Bone marrow (tissue), 2 donors: ENCODE data around the gene SLIT3.

Source experiments
- DNase-seq, 2 donors: peaks; one replicate each; lab custom pipeline; 2025; lab: John Stamatoyannopoulos, UW

SLIT3 gene

DNA sequence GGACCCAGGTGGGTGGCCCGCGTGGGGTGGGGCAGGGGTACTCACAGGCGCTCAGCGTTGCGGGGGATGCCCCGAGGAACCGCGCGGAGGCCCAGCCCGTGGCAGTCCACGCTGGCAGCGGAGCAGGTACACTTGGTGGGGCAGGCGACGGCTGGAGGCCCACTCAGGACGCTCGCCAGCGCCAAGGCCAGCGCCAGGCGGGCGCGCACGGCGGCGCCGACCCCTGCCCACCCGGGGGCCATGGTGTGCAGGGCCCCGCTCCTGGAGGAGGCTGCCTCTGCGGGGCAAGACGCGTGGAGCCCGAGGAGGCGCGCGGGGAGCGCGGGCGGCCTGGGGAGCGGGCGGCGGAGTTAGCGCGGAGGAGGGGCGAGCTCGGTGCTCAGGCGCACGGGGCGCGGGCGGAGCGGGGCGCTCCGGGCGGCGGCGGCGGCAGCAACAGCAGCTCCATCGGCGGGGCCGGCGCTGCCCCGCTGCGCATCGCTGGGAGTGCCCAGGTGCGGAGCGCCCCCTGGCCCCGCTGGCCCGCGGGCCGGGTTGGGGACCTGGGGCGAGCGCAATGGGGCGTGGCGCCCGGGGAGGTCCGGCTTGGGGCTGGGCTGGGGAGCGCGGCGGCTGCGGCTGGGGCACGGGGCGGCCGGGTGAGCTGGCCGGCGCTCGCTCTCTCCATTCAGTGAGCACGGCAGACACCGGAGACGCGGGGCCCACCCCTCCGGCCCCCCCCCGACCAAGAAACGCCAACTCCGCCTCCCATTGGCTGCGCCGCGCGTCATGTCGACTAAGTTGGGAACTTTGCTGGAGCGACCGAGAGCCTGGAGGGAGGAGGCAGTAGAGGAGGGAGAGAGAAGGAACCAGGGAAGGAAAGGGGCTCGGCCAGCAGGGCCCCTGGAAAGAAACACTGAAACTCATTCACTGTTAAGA is at the start of gene SLIT3:
SLIT3 (minus strand) TSS at position 672 of the 918 bp plus-strand sequence; CDS start at position 242, 430 bp downstream.
- DNase-seq: no peak

DNA sequence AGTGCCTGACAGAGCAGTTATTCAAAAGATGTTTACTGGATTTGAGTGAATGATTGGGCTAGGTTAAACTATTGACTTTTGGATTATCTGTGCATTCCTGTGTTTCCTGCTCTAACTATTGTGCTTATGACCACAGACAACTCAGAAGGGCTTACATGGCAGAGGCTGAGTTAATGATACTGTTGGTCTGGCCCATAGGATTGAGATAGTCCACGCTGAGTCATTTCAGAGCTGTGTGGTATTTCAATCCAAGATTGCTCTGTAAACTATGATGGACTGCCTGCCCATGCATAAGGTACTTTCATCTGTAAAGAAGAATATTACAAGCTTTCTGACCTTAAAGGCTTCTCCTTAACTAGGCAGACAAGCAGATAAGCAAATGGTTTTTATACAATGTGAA is 49.1 kb upstream of the SLIT3 start:
- no peak for DNase-seq

DNA sequence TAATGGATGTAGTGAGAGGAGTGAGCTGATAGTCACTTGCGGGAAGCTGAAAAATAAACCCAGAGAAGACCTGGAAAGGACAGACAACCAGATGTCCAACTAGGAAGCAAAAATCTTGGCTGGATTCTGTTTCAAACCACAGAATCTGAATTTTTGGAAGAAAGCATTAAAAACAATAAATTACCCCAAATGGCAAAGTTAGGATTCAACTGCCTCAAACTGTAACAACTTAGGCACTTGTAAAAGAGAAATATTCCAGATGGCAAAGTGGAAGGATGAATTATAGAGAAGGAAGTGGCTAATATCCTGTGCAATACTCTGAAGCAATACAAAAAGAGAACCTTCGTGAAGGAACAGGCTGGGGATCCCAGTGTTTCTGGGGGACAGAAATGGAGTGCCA is 46.8 kb upstream of the SLIT3 start:
- DNase-seq: no peak

DNA sequence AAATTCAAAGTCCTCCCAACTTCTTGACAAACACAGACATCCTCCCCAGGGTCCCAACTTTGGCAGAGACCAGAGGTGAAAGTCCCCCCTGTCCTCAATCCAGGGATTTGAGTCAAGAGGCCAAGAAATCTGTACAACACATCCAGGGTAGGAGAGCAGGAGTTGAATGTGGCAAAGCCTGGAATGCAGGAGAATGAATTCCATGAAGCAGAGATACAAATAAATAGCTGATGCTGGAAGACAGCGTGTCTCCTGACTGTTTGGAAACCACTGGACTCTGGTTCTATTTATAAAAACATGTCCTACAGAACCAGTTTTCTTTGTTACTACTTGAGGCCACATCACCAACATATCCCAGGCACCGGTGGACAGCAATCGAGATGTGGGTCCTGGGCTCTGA is 43.7 kb upstream of the SLIT3 start:
- no peak for DNase-seq

DNA sequence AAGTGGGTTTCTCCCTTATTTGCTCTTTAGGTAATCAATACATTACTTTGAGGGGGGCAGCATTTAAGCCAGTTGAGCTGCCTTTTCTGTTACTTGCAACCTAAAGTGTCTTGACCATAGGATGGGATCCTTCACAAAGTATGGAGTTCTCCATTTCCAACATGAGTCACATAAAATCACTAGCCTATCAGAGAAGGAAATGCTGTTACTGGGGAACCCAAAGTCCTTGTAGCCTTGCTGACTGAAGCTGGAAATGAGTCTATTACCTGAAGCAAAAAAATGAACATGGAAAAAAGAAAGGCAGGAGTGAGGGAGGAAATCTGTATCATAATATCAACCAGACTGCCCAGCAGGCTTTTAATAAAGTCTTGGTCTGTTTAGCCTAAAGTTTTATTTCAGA is 42.8 kb upstream of the SLIT3 start:
- DNase-seq: no peak

DNA sequence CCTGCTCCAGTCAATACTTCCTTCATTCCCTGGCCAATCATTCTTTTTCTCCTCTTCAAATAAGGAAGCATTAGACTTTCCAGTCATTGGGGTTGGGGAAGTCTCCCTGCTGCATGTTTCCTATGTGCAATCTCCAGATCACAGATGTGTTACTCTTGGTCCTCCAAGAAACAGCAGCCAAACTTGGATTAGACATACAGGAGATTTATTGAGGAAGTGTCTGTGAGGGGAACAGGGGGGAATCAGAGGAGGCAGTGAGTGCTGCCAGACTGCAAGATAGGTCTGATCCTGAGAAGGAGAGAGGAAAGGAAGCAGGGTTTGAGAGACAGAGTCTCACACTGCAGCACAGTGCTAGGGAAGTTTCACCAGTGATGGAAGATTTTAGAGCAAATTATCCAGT is 40.6 kb upstream of the SLIT3 start:
- DNase-seq: no peak

DNA sequence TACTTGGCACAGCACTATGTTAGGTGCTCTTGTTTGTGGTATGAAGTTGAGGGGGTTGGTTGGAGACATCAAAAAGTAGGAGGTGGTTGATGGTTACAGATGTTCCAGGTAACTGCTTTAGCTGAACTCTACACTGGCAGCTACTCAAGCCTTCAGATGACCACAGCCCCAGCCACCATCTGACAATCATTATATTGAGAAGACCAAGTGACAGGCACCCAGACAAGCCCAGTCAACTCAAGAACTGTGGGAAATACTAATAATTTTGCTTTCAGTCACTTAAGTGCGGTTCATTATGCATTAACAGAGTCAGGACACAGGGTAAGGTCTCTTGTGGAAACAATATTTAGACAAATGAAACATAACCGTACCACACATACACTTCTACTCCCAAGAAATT is 38.9 kb upstream of the SLIT3 start:
- DNase-seq: no peak

DNA sequence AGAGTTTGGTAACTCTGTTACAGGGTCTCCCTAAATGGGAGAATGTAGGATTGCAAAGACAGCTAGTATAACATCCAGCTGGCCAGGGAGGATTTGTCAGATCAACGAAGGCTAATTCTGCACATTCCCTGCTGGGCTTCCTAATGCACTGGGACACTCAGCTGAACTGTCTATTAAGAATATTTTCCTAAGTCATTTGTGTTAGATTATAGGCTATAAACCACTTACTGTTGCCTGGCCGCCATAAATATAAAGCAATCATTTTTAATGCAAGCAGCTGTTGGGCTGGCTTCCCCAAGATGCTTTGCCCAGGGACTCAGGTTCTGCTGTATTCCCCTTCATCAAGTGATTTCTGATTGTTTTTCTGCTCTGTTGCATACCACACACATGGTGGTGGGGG is 35.3 kb upstream of the SLIT3 start:
- DNase-seq: no peak

DNA sequence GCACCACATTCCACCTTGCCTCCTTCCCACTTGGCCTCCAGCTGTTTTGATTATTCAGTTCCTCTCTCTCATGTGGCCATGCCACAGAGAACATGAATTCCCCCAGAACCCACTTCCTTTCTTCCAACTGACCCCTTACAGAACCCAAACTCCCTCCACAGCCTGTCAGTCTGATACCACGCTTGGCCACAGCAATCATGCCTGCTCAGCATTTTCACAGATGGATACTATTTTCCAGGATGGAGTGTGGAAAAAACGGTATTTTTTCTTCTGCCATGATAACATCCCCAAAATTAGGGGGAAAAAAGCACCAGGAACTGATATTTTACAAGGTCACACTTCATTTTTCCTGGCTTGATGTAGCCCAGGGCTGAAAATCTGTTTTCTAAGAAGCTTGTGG is 34.9 kb upstream of the SLIT3 start:
- no peak for DNase-seq

DNA sequence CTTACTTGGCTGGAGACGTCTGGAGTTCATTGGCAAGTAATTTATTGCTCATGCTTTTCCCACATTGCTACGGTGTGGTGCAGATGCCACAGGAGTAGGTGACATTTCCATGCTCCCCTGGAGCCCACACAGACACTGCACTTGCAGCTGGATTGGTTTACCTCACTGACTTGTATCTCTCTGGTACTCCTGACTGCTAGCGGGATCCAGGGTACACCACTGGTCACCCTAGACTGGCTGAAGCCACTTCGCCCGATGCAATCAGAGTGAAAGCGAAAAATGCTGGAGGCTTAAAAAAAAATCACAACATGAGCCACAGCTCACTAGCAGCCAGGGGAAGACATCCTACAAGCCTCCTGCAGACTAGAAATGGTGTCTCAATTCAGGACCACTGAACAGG is 32.6 kb upstream of the SLIT3 start:
- no peak for DNase-seq

DNA sequence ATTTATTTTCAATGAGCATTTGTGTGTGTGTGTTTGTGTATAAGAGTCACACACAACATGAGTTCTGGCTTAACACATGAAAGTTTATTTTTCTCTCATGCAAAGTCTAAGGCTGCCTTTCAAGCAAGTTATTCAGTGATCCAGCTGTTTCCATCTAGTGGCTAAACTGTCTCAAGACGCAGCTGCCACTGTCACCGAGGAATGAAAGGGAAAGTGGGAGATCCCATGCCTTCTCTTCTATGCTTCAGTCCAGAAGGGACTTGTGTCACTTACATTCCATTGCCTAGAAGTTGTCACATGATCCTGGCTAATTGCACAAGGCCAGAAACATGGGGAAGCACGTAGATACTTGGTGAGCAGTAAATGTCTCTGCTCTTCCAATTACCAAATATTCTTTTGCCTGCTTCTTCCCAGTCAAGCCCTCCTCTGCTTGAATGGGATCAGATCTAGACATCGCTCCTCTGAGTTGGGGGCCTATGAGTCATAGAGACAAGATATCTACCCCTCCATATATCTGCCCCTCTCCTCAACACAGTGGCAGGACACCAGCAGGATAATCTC is 30.4 kb upstream of the SLIT3 start:
- DNase-seq: no peak

DNA sequence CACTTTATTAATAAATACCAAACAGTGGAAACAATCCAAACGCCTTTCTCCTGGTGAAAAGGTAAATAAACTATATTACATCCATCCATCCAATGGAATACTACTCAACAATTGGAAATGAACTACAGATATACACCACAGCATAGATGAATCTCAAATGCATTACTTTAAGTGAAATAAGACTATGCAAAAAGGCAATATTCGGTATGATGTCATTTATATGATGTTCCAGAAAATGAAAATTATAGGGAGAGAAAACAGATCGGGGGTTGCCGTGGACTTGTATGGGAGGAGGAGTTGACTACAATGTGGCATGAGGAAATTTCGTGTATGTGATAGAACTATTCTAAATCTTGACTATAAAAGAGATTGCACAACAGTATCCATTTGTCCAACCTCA is 27.5 kb upstream of the SLIT3 start:
- no peak for DNase-seq

DNA sequence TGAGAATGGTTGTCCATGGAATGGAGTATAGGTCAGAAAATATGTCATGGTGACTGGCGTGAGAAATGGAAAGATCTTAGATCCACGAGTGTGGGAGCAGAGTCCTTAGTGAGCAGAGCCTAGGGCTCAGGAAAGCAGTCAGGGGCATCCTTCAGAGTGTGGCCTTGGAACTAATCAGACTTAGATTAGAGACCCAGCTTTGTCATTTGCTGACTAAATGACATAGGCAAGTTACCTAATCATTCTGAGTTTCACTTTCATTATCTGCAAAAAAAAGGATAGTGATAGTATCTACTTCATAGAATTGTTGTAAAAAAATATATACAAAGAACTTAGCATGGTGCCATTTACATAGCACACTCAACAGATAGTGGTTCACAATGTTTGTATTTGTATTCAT is 24.3 kb upstream of the SLIT3 start:
- DNase-seq: no peak

DNA sequence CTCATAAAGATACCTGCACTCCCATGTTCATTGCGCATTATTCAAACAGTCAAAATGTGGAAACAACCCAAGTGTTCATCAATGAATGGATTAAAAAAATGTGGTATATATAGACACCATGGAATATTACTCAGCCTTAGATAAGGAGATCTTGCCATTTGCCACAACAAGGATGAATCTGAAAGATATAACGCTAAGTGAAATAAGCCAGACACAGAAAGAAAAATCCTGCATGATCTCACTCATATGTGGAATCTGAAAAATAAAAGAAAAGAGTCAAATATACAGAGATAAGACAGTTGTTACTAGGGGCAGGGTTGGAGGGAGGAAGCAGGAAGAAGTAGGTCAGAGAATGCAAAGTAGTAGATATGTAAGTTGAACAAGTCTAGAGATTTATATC is 17.6 kb upstream of the SLIT3 start:
- DNase-seq: no peak

DNA sequence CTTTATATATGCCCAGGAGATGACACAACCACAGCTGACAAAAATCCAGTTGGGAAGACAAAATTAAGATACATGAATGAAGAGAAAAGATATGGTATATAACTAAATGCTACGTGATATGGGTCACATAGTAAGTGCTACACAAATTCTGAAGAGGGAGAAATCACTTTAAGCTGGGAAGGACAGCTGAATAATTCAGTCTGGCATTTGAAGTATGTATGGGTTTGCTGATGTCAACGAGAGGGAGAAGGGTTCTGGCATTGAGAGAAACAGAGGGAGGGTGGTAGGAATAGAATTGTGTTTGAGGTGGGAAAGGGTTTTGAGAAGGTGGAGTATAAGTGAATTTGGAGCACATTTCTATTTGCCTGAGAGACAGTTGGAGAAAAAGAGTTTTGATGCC is 6.7 kb upstream of the SLIT3 start:
- no peak for DNase-seq

DNA sequence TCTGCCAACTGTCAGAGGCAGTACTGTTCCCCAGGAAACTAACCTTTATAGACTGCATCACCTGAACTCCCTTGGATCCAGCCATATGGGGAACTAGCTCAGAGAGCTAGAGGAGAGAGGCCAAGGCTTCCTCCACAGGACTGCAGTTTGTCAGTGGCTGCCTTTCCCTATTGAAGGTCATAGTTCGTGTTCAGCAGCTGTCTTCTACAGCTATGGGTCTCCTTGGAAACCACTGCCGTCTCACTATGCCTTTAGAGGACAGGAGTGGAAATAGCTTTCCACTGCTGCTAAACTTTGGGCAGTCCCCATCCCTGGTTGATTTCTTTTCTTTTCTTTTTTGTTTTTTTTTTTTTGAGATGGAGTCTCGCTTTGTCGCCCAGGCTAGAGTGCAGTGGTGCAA is 4.4 kb upstream of the SLIT3 start:
- DNase-seq: no peak

DNA sequence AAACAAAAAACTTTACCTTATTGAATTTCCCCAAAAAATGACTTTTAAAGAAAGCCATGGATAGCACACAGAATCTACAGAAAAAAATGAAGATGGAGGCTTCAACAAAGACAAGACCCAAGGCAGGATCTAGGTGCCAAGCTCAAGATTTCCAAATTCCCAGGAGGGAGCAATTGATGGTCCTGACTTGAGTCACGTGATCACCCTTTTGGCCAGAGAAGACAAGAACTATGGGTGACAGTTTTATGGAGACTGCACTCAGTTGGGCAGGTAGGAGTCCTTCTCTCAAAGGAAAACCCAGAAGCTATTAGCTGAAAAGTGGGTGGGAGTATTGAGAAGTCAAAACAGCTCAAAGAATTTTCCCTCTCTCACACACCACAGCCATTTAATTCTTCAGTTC is 3.2 kb upstream of the SLIT3 start:
- DNase-seq: no peak

DNA sequence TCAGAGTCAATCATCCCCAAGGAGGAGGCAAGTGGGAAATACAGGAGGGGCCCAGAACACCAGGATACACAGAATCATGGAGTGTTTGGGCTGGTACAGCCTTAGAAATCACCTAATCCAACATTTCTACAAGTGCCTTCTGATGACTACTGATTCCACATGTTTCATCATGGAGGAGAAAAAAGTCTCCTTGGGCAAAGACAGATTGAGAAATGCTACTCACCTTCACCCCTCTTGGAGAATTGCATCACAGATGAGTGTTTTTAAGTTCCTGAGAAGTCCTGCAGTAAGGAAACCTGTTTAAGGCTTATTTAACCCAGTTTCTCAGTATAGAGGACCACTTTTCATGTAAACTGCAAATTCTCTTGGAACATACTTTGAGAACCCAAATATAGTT is 2.2 kb upstream of the SLIT3 start:
- DNase-seq: no peak

DNA sequence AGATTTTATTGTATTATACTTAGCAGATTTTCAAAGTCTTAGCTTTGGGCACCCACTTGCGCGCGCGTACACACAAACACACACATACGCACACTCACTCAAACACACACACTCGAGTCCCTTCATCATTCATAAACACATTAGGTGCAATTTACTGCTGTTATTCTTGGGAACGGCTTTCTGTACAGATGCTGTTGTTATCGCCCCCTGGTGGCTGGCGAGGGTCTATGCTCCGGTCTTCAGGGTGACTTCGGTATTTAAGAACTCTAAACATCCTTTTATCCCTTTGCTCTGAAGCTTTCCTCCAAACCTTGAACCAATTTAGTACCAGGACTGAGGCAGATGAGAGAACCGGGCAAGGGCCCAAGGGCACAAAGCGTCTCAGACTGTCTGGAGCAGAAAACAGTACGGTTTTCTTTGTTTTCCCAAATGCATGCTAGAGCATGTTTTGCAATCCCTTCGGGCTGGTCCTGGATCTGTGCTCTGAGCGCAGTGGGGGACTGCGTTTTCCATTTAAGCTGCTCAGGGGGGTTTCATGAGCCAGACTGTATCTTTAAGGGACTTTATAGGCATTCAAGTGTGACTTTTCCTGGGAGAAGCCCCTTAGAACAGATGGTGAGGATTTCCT is 1.7 kb upstream of the SLIT3 start:
- peak; percentile 8 to 45 for DNase-seq

DNA sequence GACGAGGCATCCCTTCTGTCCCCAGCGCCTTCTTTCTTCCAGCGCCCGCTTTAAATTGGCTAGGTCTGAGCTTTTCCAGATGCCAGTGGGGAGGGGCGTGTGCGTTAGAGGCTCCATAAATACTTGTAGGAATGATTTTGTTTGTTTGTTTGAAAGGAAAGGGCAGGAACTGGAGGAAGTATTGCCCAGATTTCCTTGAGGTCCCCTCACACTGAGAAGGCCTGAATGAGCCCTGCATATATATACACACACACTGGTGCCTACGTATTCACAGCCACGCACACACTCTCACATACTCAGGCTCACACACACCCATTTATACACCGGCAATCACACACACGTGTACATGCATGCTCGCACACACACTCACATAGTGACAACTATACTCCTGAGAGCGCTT is 1.0 kb upstream of the SLIT3 start:
- DNase-seq: no peak

DNA sequence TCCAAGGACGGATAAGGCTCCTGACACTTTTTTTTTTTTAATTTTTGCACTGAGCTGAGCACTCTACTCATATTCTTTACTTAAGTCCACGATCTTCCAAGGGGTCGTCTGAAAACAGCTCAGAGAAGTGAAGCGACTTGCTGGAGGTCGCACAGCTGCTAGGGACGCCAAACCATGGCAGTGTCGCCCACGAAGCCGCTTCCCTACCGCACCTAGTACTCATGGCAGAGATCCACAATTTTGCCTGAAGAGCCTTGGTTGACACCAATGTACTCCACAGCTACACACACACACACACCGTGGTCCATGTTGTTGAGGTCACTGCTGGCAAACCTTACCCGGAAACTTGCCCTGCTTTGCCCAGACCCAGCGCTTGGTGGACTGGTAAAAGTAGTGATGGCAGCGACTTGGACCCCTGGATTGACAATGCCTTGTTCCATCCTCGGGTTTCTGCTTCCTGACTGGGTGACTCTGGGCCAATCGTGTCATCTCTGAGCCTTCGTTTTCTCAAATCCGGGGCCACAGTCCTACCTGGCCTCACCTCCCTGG is 521 bp upstream of the SLIT3 start:
- DNase-seq: no peak

DNA sequence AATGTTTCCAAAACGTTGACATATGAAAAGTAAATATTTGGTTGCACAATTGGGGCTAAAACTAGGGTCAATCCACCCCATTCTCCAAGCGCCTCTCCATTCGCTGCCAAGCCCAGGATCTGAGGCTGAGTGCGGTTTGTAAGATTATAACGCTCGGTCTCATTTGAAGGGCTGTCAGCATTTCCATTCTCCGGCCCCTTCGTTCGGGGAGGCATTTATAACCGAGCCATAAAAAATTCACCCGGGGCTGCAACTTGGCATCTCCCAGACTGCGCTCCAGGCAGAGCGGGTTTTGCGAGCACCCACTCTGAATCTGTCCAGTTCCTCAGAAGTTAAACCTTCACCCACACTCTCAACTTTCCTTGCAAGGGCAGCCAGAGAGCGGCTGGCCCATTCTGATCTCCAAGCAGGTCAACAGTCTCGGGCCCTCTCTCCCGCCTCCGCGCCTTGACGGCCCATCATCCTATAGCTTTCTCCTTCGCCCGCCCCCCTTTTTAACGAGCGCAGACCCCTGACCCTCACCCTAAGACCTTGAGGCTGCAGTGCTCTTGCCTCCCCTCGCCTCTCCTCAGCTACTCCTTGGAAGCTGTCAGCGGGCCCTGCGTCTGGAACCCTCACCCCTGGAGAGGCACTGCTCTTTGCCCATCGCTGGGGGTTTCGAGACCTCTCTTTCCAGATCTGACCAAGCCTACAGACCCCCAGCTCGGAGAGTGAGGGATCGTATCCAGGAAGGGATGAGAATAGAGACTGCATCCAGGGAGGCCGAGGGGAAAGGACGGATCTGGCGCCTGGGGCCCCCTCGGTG is 1.1 kb downstream of the SLIT3 start:
- no peak for DNase-seq
